Daoy (cell line): ENCODE measurements around the gene ACAN. TPM values are rescaled to one million over a fixed set of nuclear protein-coding genes. Genes with fewer than 3 reads are reported as not detected.

Experiments used
- total RNA-seq: library from RNA; depleted of rRNA; stranded (reverse); fragments of >200 nt; shearing (Covaris generic); gene quantifications from 2 replicates; pipeline ENCODE4 v1.2.3, GENCODE V29; 2014; rRNA removed

ACAN gene
- total RNA-seq, 1 experiment from 2014 or later, result not detected

Other genes starting within 250 kb of the ACAN start
- 13.2 and 18.3 TPM in 2 replicates for gene AEN, start 182.1 kb upstream of the ACAN start, total RNA-seq
- 7.9 and 13.3 TPM in 2 replicates for gene ISG20, start 164.4 kb upstream of the ACAN start, total RNA-seq
- 5.6 and 6.6 TPM in 2 replicates for gene HAPLN3, start 92.1 kb downstream of the ACAN start, total RNA-seq
- 13.9 and 14.9 TPM in 2 replicates for gene MFGE8, start 109.9 kb downstream of the ACAN start, total RNA-seq